ENCODE measurements around the gene KIAA1210.

Gene KIAA1210

GRCh38 chrX:119028733-119029330 is 98.8 kb downstream of the KIAA1210 start:
- no peak for TF ChIP-seq CTCF (IDR thresholded peaks at IDR 0.05; ENCODE audit: insufficient read depth, low read depth, low read length, missing control alignments)
- no peak for DNase-seq (ENCODE audit: low read depth)
- H3K4me3 ChIP-seq (ENCODE audit: low read length), result no peak overlapping the region
